ENCODE results near the gene CENPX.
"Not testable (repeated sequence)": the region's sequence is repeated elsewhere in the genome, so short reads cannot be mapped to it uniquely, and the experiment has no call there.

CENPX gene

DNA sequence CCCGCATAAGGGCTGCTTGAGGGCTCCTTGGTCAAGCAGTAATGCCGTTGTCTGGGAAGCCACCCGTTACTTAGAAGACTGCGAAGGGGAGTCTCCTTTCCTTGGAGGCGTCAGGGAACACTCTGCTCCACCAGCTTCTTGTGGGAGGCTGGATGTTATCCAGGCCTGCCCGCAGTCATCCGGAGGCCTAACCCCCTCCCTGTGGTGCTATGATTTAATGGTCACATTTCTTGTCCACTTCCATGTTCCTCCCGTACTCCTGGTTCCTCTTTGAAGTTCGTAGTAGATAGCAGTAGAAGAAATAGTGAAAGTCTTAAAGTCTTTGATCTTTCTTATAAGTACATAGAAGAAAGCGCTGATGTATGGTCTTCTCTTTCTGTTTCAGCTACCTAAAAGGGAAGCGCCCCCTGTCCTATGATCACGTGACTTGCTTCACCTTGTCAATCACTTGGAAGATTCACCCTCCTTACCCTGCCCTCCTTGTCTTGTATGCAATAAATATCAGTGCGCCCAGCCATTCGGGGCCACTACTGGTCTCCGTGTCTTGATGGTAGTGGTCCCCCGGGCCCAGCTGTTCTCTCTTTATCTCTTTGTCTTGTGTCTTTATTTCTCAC, 16.2 kb upstream of the CENPX start:
- not testable (repeated sequence) for FAIRE-seq

DNA sequence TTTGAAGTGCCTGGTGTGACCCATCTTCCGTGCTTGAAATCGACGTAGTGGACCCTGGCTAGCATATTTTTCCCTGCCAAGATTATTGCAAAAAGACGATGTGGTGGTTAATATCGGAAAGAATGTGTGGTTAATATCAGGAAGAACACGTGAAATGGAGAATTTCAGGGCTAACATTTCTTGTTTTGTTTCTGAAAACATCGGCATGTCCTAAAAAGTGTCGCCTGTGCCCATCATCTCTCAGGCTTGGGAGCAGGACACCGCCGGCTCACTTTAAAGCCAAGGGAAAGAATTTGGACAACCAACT, 15.2 kb upstream of the CENPX start:
- no peak for FAIRE-seq

DNA sequence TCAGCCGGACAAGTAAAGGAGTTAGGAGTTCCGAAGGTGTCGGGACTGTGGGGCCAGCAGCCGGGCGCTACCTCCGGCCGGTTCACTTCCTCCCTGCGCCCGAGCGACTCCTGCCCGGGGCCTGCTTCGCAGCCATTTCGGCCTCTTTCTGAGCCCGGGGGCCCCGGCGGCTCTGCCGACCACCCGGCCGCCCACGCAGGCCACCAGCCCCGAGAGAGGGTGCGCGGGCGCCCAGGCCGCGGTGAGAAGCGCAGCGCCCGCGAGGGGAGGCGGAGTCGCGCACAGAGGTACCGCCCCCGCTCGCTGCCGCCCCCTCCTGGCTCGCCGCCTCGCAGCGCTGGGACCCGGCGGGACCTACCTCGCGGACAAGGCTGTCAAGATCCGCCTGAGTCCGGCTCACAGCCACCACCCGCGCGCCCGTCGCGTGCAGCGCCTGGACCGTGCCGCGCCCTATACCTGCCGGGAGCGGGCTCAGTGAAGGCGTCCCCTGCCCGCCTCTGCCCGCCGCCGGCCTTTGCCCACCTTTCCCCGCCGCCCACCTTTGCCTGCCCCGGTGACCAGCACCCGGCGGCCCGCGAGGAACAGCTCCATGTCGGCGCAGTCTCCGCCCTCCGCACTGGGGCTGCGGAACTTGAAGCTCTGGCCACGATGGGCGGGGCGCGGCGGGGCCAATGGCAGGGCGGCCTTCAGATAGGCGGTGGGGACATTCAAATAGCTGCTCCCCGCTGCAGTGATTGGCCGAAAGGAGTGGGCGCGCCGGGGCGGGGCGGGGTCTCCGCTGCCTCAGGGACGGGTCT, 14.6 kb upstream of the CENPX start, which contains the start of gene DCXR:
DCXR (minus strand) TSS at position 606 of the 797 bp plus-strand sequence; CDS start at position 591, 15 bp downstream.
- peak; percentile 33 for FAIRE-seq

DNA sequence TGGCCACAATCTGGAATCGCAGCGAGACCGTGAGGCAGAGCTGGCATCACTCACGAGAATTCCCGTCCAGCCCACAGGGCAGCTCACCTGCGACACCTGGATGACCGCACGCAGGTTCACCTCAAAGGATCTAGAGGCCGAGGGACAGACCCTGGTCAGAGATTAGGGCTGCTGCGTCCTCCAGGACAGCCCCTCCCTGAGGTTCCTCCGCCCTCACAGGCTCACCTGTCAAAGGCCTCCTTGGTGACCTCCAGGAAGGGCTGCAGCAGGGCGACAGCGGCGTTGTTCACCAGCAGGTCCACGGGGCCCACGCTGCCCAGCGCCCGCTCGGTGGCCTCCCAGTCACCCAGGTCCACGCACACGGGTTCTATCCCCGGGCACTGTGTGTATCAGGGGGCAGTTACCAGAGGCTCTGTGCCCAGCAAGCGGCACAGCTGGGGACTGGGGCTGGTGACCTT, 14.0 kb upstream of the CENPX start:
- FAIRE-seq, result no peak

GRCh38 chr17:82035956-82036633, 13.4 kb upstream of the CENPX start:
- no peak for FAIRE-seq

- no peak for FAIRE-seq
Observed at GRCh38 chr17:82035488-82035887, 12.8 kb upstream of the CENPX start.

GRCh38 chr17:82034371-82035011, 11.8 kb upstream of the CENPX start:
- FAIRE-seq, result no peak

- no peak for FAIRE-seq
Observed at GRCh38 chr17:82033359-82034085, 10.8 kb upstream of the CENPX start.

GRCh38 chr17:82031885-82032627, 9.4 kb upstream of the CENPX start:
- no peak for FAIRE-seq

- FAIRE-seq, result no peak
Observed at GRCh38 chr17:82031303-82031884, 8.7 kb upstream of the CENPX start, which contains the start of gene RAC3. Gene RAC3 (plus strand): TSS chr17:82031678. CDS start chr17:82031762, 84 bp downstream.

GRCh38 chr17:82030470-82031302, 8.0 kb upstream of the CENPX start:
- no peak for FAIRE-seq

GRCh38 chr17:82029990-82030469, 7.4 kb upstream of the CENPX start:
- FAIRE-seq, result no peak

DNA sequence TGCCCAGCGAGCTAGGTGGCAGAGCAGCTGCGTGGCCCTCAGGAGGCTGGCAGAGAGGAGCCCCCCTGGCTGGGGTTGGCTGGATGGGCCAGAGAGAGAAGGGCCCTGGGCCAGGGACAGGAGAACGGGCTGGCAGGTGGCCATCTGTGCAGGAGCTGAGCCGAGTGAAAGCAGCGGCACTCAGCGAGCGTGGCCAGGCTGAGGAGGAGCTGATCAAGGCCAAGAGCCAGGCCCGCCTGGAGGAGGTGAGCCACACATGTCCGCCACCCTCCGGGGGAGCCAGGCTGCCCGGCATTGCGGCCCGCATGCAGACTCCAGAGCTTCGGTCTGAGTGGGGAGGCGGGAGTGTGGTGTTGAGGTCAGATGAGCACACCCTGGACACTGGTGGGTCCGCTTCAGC, 6.7 kb upstream of the CENPX start:
- no peak for FAIRE-seq

- FAIRE-seq, result no peak
Observed at GRCh38 chr17:82028966-82029365, 6.3 kb upstream of the CENPX start.

DNA sequence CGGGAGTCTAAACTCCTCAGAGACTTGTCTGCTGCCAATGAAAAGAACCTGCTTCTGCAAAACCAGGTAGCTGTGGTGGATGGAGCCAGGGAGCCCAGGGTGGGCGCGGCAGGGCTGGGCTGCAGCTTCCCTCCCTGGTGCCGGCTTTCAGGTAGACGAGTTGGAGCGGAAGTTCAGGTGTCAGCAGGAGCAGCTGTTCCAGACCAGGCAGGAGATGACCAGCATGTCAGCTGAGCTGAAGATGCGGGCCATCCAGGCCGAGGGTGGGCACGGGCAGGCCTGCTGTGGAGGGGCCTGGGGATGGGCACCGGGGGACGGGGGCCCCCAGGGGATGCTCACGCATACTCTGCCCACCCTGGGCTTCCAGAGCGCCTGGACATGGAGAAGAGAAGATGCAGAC, 5.6 kb upstream of the CENPX start:
- FAIRE-seq, result no peak

DNA sequence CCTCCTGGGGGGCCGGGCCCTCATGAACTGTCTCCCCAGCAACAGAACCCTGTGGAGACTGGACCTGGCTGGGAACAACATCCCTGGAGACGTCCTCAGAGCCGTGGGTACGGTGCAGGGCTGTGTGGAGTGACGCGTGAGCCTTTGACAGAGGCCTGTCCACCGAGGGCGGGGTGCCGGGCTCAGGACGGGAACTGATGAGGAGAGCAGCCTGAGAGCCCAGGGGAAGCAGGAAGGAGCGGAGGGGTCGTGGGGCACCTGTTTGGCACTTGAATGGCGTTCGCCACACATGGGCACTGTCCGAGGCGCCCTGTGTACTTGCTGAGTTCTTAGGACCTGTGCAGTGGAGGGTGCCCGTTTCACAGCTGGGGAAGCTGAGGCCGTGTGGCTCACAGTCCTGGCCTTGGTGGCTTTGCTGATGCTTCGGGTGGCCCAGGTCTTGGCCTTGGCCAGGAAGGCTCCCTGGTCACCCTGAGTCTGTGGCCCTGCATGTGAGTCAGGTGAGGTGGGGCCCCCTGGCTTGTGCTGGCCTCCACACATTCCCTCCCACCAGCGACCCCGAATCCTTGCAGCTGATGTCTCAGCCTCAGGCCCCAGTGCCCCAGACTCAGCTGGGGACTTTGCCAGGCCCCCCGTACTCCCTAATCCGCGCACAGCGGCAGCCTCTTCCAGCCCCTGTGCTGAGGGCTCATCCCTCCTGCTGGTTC, 2.9 kb upstream of the CENPX start:
- FAIRE-seq, result no peak

GRCh38 chr17:82024859-82025258, 2.2 kb upstream of the CENPX start:
- no peak for FAIRE-seq

GRCh38 chr17:82023447-82024241, 966 bp upstream of the CENPX start:
- no peak for FAIRE-seq

GRCh38 chr17:82022981-82023446, 336 bp upstream of the CENPX start, which contains the start of gene LRRC45:
Gene LRRC45 (plus strand): TSS chr17:82023305. CDS start chr17:82023644, 339 bp downstream.
- FAIRE-seq, result peak; percentile 82

Measured in colon (tissue), 2 donors.